Tibial nerve (tissue), 4 donors: ENCODE results near the gene DENND1A.
"Not testable (repeated sequence)": the region's sequence is repeated elsewhere in the genome, so short reads cannot be mapped to it uniquely, and the experiment has no call there.

Experiments used
- CTCF ChIP-seq, 5 experiments: fragments of 200-600 bp in 3 of 5; fragments of 450-650 bp in 2 of 5; sonication (generic) in 3 of 5; IDR thresholded peaks; one replicate each; pipeline ENCODE4 v1.5.1; 2016 to 2019; ENCODE audit warnings: antibody characterized with exemption in 5 of 5, mild to moderate bottlenecking in 3 of 5, moderate library complexity in 2 of 5
- EP300 ChIP-seq, 2 donors: sonication (generic); formaldehyde crosslinking; IDR thresholded peaks; one replicate each; pipeline ENCODE4 v1.6.1; 2017; ENCODE audit warnings: antibody characterized with exemption in 2 of 2, mild to moderate bottlenecking in 1 of 2
- POLR2A ChIP-seq, 2 donors: fragments of 450-650 bp; IDR thresholded peaks; one replicate each; pipeline ENCODE4 v1.6.1; 2017; ENCODE audit warnings: antibody characterized with exemption in 2 of 2, mild to moderate bottlenecking in 2 of 2, moderate library complexity in 2 of 2

- TF ChIP-seq CTCF, EP300, POLR2A (IDR thresholded peaks at IDR 0.05): not testable (repeated sequence)
These were observed 6.6 kb upstream of the DENND1A start for GRCh38 chr9:123936575-123936974.
